A204.1 (cell line): ENCODE results near the gene CLPTM1L.

ENCODE experiments used
- FAIRE-seq: peaks from 2 replicates; lab custom pipeline; 2012; peaks lifted over from hg19 to GRCh38; lab: Jason Lieb, UNC

Gene CLPTM1L

DNA sequence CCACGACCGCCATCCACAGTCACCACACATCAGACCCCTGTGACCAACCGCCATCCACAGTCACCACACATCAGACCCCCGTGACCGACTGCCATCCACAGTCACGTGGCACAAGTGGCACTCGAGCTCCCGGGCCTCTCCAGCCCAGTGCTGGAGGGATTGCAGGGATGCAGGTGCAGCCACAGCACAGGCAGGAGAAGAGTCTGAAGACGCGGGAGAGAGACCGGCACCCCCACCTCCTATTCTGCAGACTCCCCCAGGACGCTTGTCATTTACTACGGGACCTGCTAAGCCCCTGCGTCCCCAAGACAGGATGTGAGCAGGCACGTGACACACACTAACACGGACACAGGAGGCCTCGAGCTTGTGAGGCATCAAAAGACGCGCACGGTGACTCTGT is 71.2 kb downstream of the CLPTM1L start:
- no peak for FAIRE-seq

DNA sequence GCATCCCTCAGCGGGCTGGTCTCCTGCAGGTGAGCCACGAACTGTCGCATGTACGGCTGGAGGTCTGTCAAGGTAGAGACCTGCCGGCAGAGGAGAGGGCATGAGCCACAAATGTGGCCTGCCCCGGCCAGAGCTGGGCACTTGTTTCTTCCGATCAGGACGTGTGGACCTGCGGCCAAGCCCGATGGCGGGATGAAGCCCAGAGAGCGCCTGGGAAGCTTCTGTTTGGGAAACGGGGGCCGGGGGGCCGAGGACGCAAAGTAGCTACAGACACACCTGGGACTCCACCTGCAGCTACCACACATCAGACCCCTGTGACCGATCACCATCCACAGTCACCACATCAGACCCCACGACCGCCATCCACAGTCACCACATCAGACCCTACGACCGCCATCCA is 72.7 kb downstream of the CLPTM1L start:
- FAIRE-seq = no peak

- no peak for FAIRE-seq
Measured at GRCh38 chr5:1270933-1271914, 73.7 kb downstream of the CLPTM1L start.

GRCh38 chr5:1270426-1270825 is 74.5 kb downstream of the CLPTM1L start:
- FAIRE-seq = no peak

DNA sequence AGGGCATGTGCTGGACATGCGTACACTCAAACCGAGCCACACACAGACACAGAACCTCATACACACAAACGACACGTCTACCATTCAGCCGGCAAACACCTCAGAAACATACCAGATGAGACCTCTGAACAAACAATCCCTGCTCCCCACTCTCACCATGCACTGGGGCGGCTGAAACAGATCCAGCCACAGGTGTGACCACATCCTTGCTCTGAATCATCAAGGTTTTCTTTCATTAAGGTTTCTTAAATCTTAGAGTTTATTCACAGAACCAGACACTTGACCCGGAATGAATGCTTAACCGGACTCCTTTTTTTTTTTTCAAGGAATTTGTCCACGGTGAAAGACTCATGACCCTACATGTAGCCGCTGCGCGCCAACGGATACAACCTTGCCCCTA is 76.2 kb downstream of the CLPTM1L start:
- FAIRE-seq = no peak

DNA sequence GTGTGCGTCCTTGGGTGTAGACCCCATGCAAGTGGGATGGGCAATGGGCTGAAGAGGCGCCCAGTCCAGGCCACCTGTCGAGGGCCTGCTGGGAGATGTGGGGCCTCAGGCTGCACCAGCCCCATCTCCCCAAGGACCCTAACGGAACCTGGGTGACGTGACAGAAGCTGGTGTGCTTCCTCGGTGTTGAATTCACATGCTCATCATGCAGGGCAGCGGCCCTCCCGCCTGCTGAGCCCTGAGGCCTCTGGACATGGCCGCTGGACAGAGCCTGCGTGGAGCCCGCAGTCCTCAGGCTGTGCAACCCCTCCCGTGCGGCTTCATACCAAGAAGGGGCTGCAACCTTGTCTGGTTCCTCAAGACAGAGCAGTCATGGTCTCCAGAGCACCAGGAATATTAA is 76.8 kb downstream of the CLPTM1L start:
- FAIRE-seq = no peak
